Stimulated activated CD4-positive, alpha-beta T cell treated with anti-CD3 and anti-CD28 coated beads, TNF-alpha, amount 100 ng/mL, for 4 hours (primary cell): ENCODE measurements around the gene SIRPG.

Experiments used
- DNase-seq, 3 experiments: peaks; one replicate each; pipeline ENCODE4 v3.0.0-alpha.2; 2020; ENCODE audit warnings: low read depth in 3 of 3

The SIRPG gene

DNA sequence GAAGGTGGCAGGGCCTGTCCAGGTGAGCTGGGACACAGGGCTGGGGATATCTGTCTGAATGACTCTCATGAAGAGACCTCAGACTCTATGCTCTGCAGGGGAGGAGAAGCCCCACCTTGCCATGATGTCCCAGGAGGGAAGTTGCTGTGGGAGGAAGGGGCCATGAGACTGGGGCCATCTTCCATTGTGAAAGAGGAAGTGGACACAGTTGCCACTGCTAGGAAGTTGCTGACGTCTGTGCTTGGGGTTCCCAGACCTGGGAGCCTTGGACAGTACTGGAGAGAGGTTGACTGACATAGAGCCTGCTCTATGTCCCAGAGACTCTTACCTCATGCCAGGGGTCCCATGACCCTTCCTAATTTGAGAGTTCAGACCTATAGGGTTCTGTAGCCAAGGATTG lies 62.2 kb downstream of the SIRPG start:
- no peak for DNase-seq

DNA sequence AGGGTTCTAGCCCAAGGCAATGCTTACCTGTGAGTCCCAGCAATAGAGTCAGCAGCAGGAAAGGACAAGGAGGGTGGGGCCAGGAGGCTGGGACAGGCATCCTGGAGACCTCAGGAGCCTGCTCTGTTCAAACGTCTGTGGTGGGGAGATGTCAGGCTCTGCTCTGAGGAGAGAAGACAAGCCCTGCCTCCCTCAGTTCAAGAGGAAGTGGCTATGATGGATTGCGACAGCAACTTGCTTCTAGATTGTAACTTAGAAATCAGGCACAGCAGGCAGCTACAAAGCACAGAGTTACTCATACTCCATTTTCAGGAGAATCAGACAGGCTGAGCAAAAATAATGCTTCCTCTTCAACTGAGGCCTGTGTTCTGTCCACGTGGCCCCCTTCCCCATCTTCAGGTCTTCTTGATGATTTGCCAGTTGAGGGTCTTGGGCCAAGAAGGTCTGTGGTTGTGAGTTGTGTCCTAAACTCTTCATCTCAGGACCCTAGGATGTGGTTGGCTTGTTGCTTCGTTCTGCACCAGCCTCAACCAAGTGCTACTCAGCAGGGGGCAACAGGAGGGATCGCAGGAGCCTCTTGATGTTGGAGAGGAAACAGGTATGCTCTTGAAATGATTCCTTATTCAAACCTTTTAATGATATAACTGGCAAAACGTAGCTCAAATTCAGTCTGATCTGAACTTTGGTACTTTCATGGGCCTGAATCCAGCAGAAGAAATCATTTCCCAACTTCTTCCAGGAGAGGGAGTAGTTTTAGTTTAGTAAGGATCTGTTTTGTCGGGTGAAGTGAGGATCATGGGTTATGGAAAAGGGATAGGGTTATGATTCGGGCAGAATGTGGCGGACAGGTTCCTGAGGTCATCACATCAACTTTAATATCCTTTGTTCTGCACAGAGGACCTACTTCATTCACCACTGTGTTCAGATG lies 68.8 kb downstream of the SIRPG start:
- no peak for DNase-seq

DNA sequence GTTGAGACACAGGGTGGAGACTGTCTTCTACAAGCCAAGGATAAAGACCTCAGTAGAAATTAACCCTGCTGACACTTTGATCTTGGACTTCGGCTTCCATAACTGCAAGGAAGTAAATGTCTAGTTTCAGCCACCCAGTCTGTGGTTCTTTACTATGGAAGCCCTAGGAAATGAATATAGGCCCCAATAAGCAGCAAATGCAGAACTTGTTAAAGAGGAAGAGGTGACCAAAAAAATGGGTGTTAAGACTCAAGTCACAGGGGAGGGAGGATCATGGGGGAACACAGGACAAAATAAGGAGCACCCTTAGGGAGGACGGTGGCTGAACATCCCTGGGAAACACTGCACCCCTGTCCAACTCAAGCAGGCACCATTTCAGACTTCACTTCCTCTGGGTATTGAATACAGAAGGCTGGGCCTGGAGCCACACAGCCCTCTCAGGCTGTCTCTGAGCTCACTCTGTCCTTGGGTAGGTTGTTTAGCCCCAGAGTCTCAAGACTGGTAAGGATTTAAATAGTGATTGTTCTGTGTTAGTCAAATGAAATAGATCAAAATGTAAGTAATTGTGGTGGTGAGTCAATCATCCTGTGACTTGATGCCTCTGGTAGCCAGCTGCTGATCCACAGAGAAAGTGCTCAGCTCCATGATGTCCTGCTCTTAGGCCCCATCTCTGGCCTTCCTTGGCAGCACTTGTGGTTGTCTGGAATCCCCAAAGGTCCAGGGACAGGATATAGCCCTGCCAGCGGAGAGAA lies 69.6 kb downstream of the SIRPG start:
- no peak for DNase-seq

DNA sequence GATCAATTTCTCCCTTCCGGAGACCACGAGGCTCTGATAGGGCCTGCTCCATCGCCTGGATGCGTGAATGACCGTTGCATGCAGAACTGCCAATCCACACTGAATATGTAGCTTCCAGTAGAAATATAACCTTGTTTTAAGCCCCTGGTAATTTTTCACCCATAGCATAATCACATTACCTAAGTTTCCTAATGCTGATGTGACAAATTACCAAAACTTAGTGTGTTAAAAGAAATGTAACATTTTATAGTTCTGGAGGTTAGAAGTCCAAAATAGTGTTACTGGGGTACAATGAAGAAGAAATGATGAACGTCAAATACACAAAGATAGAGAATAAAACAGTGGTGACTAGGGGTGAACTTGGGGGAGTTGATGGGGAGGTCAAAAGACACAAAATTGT lies 78.1 kb downstream of the SIRPG start:
- no peak for DNase-seq
